ENCODE measurements around the gene PHGDH. TPM values are rescaled to one million over a fixed set of nuclear protein-coding genes. Genes with fewer than 3 reads are reported as not detected.

Gene PHGDH
- total RNA-seq, 1 experiment from 2014 or later = 499 TPM

DNA sequence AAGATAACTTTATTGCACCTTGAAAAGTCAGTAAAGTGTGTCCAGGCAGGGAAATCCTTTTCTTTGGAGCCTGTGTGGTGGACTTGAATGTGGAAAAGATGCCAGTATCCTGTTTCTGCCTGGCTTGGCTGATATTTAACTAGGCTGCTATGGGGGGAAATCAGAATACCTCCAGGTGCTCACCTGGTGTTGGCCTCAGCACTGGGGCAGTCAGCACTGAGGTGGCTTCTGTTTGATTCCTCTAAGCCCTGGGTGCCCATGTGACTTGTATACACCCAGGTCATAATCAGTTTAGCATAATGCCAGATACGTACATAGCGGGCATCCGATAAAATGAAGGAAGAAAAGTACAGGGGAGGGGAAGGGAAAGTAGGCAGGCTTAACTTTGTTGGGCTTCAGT lies 7.2 kb downstream of the PHGDH start:
- peaks cover 63% of the 10 kb centered on the region for H3K36me3 ChIP-seq (ENCODE audit: insufficient read depth, low read length, poor library complexity, severe bottlenecking)
- peaks cover 52% of the 10 kb centered on the region for H3K4me1 ChIP-seq (ENCODE audit: insufficient read depth, low read length, poor library complexity, severe bottlenecking)
- no peak overlapping the region for H3K4me3 ChIP-seq (ENCODE audit: low read depth, low read length, poor library complexity, severe bottlenecking)
- H3K27me3 ChIP-seq (replicated peaks; ENCODE audit: insufficient read depth, low read depth, low read length, poor library complexity) = no peaks in the 10 kb centered on the region
- TF ChIP-seq, protein P1, sequence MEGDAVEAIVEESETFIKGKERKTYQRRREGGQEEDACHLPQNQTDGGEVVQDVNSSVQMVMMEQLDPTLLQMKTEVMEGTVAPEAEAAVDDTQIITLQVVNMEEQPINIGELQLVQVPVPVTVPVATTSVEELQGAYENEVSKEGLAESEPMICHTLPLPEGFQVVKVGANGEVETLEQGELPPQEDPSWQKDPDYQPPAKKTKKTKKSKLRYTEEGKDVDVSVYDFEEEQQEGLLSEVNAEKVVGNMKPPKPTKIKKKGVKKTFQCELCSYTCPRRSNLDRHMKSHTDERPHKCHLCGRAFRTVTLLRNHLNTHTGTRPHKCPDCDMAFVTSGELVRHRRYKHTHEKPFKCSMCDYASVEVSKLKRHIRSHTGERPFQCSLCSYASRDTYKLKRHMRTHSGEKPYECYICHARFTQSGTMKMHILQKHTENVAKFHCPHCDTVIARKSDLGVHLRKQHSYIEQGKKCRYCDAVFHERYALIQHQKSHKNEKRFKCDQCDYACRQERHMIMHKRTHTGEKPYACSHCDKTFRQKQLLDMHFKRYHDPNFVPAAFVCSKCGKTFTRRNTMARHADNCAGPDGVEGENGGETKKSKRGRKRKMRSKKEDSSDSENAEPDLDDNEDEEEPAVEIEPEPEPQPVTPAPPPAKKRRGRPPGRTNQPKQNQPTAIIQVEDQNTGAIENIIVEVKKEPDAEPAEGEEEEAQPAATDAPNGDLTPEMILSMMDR (conservative IDR thresholded peaks at IDR 0.05; ENCODE audit: low read depth, low read length) = no peak
- no peak for TF ChIP-seq EZH2 (IDR thresholded peaks at IDR 0.05; ENCODE audit: borderline replicate concordance, low read depth, low read length, poor library complexity, severe bottlenecking)
- no TSS peak for BruUV-seq (replicated peaks)
- ChIA-PET POLR2A (ENCODE audit: low non-redundant PET) (no interaction called here), CTCF (no interaction called here)
- DNase-seq (ENCODE audit: low spot score) = no peak
- no peaks in the 10 kb centered on the region for H3K9me3 ChIP-seq (ENCODE audit: low read depth, low read length, poor library complexity, severe bottlenecking)
- no peak overlapping the region for H3K27ac ChIP-seq (ENCODE audit: low read depth, low read length, poor library complexity, severe bottlenecking)
- intact Hi-C loops (cut with micrococcal nuclease; ENCODE audit: unreplicated experiment) = no loop called here

- no peak overlapping the region for H3K27ac ChIP-seq (ENCODE audit: low read depth, low read length, poor library complexity, severe bottlenecking)
- TF ChIP-seq, protein P1 (conservative IDR thresholded peaks at IDR 0.05; ENCODE audit: low read depth, low read length) = no peak
- peaks cover 32% of the 10 kb centered on the region for H3K4me1 ChIP-seq (ENCODE audit: insufficient read depth, low read length, poor library complexity, severe bottlenecking)
- DNase-seq (ENCODE audit: low spot score) = peak; percentile 40
- ChIA-PET POLR2A (ENCODE audit: low non-redundant PET) (no interaction called here), CTCF (no interaction called here)
- intact Hi-C loops (cut with micrococcal nuclease; ENCODE audit: unreplicated experiment) = no loop called here
- H3K4me3 ChIP-seq (ENCODE audit: low read depth, low read length, poor library complexity, severe bottlenecking) = no peak overlapping the region
- H3K27me3 ChIP-seq (replicated peaks; ENCODE audit: insufficient read depth, low read depth, low read length, poor library complexity) = no peaks in the 10 kb centered on the region
- H3K9me3 ChIP-seq (ENCODE audit: low read depth, low read length, poor library complexity, severe bottlenecking) = no peaks in the 10 kb centered on the region
- BruUV-seq (replicated peaks) = no TSS peak
- peaks cover 69% of the 10 kb centered on the region for H3K36me3 ChIP-seq (ENCODE audit: insufficient read depth, low read length, poor library complexity, severe bottlenecking)
These were observed 9.2 kb downstream of the PHGDH start for GRCh38 chr1:119720866-119721440.

DNA sequence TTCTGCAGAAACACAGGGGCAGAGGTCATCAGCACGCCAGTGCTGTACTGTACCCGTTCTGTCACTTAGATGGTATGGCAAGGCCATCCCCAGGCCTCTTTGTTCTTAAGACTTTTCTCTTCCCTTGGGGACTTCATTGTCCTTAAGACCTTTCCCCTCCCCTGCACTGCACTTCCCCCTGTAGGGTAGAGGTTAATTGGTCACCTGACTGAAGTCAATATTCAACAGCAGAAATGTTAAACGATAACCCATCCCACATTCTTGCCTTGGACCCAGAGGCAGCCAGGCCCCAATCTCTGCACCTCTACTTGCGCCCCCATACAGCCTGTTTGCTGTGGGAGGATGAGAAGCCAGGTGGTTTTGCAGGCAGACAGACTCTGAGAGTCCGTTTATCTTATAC lies 10.2 kb downstream of the PHGDH start:
- peaks cover 79% of the 10 kb centered on the region for H3K36me3 ChIP-seq (ENCODE audit: insufficient read depth, low read length, poor library complexity, severe bottlenecking)
- H3K4me1 ChIP-seq (ENCODE audit: insufficient read depth, low read length, poor library complexity, severe bottlenecking) = peaks cover 22% of the 10 kb centered on the region
- H3K4me3 ChIP-seq (ENCODE audit: low read depth, low read length, poor library complexity, severe bottlenecking) = no peak overlapping the region
- no peak for DNase-seq (ENCODE audit: low spot score)
- no peaks in the 10 kb centered on the region for H3K27me3 ChIP-seq (replicated peaks; ENCODE audit: insufficient read depth, low read depth, low read length, poor library complexity)
- H3K9me3 ChIP-seq (ENCODE audit: low read depth, low read length, poor library complexity, severe bottlenecking) = no peaks in the 10 kb centered on the region
- intact Hi-C loops (cut with micrococcal nuclease; ENCODE audit: unreplicated experiment) = no loop called here
- no peak overlapping the region for H3K27ac ChIP-seq (ENCODE audit: low read depth, low read length, poor library complexity, severe bottlenecking)
- no TSS peak for BruUV-seq (replicated peaks)
- ChIA-PET CTCF (no interaction called here), POLR2A (ENCODE audit: low non-redundant PET) (no interaction called here)
- TF ChIP-seq EZH2 (IDR thresholded peaks at IDR 0.05; ENCODE audit: borderline replicate concordance, low read depth, low read length, poor library complexity, severe bottlenecking) = no peak
- TF ChIP-seq, protein P1 (conservative IDR thresholded peaks at IDR 0.05; ENCODE audit: low read depth, low read length) = no peak

Measured in A673 (cell line).